ENCODE data around the gene TBX15.

The TBX15 gene

GRCh38 chr1:118990513-118991152 is 2.5 kb upstream of the TBX15 start:
- Histone ChIP-seq H3K9ac (ENCODE audit: low read length) (no peak overlapping the region), H3K4me3 (ENCODE audit: low read length) (no peak overlapping the region), H3K9me3 (ENCODE audit: control insufficient read depth, low read length) (no peaks in the 10 kb centered on the region), H3K4me1 (ENCODE audit: control insufficient read depth, insufficient read depth, low read length) (no peaks in the 10 kb centered on the region), H3K36me3 (ENCODE audit: control insufficient read depth, insufficient read depth, low read length, severe bottlenecking) (no peaks in the 10 kb centered on the region), H3K27me3 (replicated peaks; ENCODE audit: control insufficient read depth, insufficient read depth, low read length) (no peaks in the 10 kb centered on the region)
- no peak for DNase-seq (ENCODE audit: low read depth)

DNA sequence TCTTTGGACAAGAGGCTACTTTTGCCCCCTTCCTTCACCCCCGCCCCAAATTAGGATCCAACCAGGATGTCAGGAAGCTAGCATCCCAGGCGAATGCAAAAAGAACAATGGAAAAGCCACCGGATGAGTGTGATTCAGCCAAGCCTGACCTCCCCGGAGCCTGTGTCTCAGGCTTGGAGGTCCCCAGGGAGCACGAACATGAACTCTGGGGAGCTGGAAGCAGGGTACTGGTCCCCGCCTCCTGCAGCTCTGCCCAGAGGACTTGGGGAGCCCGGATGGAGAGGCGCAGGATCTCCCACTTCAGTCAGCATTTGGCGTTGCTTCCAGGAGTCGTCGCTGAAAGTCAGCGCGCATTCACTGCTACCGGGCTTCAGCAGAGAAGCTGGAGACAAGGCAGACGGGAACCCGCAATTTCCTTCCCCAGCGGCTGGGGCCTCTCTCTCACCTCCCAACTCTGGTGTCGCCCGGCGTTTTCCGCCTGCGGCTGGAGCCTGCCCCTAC is 1.8 kb upstream of the TBX15 start:
- DNase-seq (ENCODE audit: low read depth) = no peak
- Histone ChIP-seq H3K9ac (ENCODE audit: low read length) (peak overlapping the region; percentile 94), H3K9me3 (ENCODE audit: control insufficient read depth, low read length) (no peaks in the 10 kb centered on the region), H3K4me3 (ENCODE audit: low read length) (no peak overlapping the region), H3K27me3 (replicated peaks; ENCODE audit: control insufficient read depth, insufficient read depth, low read length) (no peaks in the 10 kb centered on the region), H3K36me3 (ENCODE audit: control insufficient read depth, insufficient read depth, low read length, severe bottlenecking) (no peaks in the 10 kb centered on the region), H3K4me1 (ENCODE audit: control insufficient read depth, insufficient read depth, low read length) (peaks cover 4% of the 10 kb centered on the region)

DNA sequence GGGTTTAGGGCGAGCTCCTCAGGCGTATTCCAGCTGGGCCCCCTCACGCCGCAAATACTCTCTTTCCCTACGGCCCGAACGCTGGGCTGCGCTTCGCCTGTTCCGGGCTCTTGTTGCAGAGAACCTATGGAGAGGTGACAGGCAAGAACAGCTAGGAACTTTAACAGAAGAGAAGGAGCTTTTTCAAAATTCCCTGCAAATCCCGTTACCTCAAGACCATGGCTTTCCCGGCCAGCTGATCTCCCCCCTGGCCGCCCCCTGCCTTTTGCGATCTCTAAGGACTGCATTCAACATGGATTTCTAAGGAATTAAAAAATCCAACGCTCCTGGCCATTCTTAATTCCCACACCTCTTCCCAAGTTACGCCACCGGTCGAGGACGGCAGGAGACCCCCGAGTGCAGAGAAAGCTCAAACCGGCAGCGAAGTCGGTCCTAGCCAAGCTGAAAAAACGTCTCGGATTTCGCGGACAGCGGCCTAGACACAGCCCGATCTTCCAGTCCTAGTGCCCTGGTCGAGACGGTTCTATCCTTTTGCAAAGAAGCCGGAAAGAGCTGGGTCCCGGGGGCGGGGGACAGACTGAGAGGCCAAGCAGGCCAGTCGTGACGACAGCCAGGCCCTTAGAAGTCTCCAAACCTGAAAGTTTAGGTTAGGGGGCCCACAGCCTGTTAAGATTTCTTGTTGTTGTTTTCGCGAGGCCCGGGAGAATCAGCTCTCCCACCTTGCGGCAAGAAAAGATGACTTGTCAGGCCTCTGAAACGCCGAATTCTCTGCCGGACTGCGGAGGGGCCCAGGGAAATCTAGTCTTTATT is 1.1 kb upstream of the TBX15 start:
- H3K4me1 ChIP-seq (ENCODE audit: control insufficient read depth, insufficient read depth, low read length) = peaks cover 6% of the 10 kb centered on the region
- no peak for DNase-seq (ENCODE audit: low read depth)
- H3K9me3 ChIP-seq (ENCODE audit: control insufficient read depth, low read length) = no peaks in the 10 kb centered on the region
- H3K4me3 ChIP-seq (ENCODE audit: low read length) = peak overlapping the region; percentile 96
- no peaks in the 10 kb centered on the region for H3K36me3 ChIP-seq (ENCODE audit: control insufficient read depth, insufficient read depth, low read length, severe bottlenecking)
- no peaks in the 10 kb centered on the region for H3K27me3 ChIP-seq (replicated peaks; ENCODE audit: control insufficient read depth, insufficient read depth, low read length)
- peak overlapping the region; percentile 94 for H3K9ac ChIP-seq (ENCODE audit: low read length)

DNA sequence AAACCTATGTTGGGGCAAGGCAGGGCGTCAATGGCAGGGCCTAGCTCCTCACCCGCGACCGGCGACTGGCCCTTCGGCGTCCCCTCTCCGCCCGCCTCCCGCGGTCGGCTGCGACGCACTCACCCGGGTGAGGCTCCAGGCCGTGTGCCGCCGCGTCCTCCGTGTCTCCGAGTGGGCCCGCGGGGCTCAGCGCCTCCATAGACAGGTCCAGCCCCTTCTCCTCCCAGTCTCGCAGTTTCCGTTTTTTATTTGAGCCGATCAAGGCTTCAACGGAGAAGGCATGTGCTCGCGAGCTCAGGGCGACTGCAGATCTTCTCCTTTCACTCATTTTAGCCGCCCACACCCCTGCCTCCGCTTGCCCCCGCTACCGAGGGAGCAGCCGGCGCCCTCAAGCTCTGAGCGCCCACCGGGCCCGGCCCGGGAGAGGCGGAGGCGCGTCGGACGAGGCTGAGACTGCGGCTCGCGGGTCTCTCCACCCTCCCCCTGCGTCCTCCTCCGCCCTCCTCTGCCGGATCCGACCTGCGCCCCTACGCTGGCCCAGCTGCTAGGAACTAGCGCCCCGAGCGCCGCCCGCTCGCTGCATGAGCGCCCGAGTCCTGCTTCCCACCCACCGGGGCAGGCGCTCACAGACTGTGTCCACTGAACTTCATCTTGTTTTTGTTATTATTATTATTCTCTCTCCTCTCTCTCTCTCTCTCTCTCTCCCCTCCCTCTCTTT is 516 bp downstream of the TBX15 start:
- peak; percentile 35 for DNase-seq (ENCODE audit: low read depth)
- no peaks in the 10 kb centered on the region for H3K36me3 ChIP-seq (ENCODE audit: control insufficient read depth, insufficient read depth, low read length, severe bottlenecking)
- no peaks in the 10 kb centered on the region for H3K27me3 ChIP-seq (replicated peaks; ENCODE audit: control insufficient read depth, insufficient read depth, low read length)

GRCh38 chr1:118986555-118987467 is 1.3 kb downstream of the TBX15 start:
- H3K4me1 ChIP-seq (ENCODE audit: control insufficient read depth, insufficient read depth, low read length) = peaks cover 14% of the 10 kb centered on the region
- no peaks in the 10 kb centered on the region for H3K36me3 ChIP-seq (ENCODE audit: control insufficient read depth, insufficient read depth, low read length, severe bottlenecking)
- H3K9ac ChIP-seq (ENCODE audit: low read length) = peak overlapping the region; percentile 94
- no peaks in the 10 kb centered on the region for H3K27me3 ChIP-seq (replicated peaks; ENCODE audit: control insufficient read depth, insufficient read depth, low read length)
- no peak for DNase-seq (ENCODE audit: low read depth)
- no peaks in the 10 kb centered on the region for H3K9me3 ChIP-seq (ENCODE audit: control insufficient read depth, low read length)
- peak overlapping the region; percentile 96 for H3K4me3 ChIP-seq (ENCODE audit: low read length)

More for the DNA sequence above, 516 bp downstream of the TBX15 start:
- Histone ChIP-seq H3K9me3 (ENCODE audit: control insufficient read depth, low read length) (no peaks in the 10 kb centered on the region), H3K4me1 (ENCODE audit: control insufficient read depth, insufficient read depth, low read length) (peaks cover 14% of the 10 kb centered on the region), H3K4me3 (ENCODE audit: low read length) (peak overlapping the region; percentile 96), H3K9ac (ENCODE audit: low read length) (peak overlapping the region; percentile 94)

DNA sequence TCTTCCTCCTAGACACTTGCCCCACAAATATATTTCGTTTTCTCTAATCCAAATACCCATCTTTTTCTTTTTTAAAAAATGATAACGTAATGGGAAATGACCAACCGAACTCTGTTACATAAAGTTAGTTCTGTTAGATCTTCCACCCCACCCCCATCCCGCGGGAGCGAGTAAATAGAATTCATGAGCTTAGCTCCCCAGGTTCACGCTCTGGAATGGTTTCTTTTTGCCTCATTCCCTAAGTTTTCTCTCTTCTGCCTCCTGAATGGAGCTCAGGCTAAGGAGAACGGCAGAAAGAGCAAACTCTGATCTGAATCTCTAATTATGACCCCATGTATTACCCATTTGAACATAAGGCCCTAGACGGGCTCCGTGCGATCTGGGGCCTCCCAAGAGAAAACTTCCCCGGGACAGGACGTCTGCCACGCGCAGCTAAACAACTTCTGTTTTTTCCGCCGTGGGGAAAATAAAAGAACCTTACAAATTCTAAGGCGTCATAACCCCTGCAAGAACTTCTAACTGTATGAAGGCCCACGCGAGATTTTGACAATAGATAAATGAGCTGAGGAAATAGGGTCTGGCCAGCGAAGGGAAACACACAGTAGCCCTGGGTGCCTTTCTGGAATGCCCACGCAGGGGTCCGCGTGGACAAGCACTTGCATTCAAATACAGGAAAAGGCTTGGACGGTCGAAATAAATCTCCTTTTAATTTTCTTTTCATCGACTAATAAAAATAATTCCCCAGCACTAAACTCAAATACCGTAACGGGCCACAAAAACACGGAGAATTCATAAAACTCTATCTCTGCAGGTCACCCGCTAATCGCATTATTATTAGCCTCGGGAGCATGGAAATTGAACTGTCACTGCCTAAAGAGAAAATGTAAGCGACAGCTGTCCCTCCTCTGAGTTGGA is 2.2 kb downstream of the TBX15 start:
- Histone ChIP-seq H3K27me3 (replicated peaks; ENCODE audit: control insufficient read depth, insufficient read depth, low read length) (no peaks in the 10 kb centered on the region), H3K9ac (ENCODE audit: low read length) (peak overlapping the region; percentile 94), H3K4me1 (ENCODE audit: control insufficient read depth, insufficient read depth, low read length) (peaks cover 14% of the 10 kb centered on the region), H3K9me3 (ENCODE audit: control insufficient read depth, low read length) (no peaks in the 10 kb centered on the region), H3K4me3 (ENCODE audit: low read length) (peak overlapping the region; percentile 96), H3K36me3 (ENCODE audit: control insufficient read depth, insufficient read depth, low read length, severe bottlenecking) (no peaks in the 10 kb centered on the region)
- DNase-seq (ENCODE audit: low read depth) = no peak

DNA sequence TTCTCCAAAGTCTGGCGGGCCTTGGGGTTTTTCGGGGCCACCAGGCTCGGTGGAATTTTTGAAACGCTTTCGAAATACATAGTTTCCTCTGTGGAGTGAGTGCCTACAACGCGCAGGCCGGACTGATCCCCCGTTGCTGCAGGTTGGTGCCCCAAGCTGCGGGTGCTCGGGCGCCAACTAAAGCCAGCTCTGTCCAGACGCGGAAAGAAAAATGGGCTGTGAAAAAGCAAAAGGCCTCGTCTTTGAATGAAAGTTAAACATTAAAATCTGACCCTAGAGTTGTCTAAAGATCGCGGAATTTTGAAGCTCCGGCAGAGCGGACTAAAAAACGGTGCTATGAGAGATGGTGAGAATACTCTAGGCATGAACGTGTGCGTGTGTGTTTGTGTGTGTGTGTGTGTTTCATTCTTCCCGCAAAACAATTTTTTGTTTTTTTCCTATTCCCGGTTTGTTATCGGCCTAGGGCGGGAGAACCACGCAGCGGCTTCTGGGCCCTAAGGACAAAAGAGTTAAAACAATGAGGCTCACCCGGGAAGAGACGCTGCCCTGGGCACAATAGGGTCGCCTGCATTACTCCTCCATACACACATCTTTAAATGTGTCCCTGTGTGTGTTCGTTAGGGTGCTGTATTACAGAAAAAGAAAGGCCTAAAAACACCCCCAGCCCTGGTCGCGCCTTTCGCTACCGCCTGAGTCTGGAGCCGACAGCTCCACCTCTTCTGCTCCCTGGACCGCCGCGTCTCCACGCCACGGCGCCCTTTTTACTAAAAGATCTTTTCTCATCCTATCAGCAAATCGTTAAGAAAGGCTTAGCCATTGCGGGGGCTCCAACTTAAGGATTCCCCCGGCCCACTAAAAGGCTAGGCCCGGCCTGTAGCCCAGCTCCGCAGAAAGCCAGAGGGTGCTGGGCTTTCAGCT is 3.2 kb downstream of the TBX15 start:
- no peaks in the 10 kb centered on the region for H3K9me3 ChIP-seq (ENCODE audit: control insufficient read depth, low read length)
- peak overlapping the region; percentile 94 for H3K9ac ChIP-seq (ENCODE audit: low read length)
- no peak for DNase-seq (ENCODE audit: low read depth)
- no peaks in the 10 kb centered on the region for H3K36me3 ChIP-seq (ENCODE audit: control insufficient read depth, insufficient read depth, low read length, severe bottlenecking)
- H3K4me1 ChIP-seq (ENCODE audit: control insufficient read depth, insufficient read depth, low read length) = peaks cover 14% of the 10 kb centered on the region
- H3K4me3 ChIP-seq (ENCODE audit: low read length) = peak overlapping the region; percentile 96
- no peaks in the 10 kb centered on the region for H3K27me3 ChIP-seq (replicated peaks; ENCODE audit: control insufficient read depth, insufficient read depth, low read length)

GRCh38 chr1:118984086-118984721 is 3.9 kb downstream of the TBX15 start:
- Histone ChIP-seq H3K4me3 (ENCODE audit: low read length) (peak overlapping the region; percentile 96), H3K9me3 (ENCODE audit: control insufficient read depth, low read length) (no peaks in the 10 kb centered on the region), H3K9ac (ENCODE audit: low read length) (peak overlapping the region; percentile 94), H3K4me1 (ENCODE audit: control insufficient read depth, insufficient read depth, low read length) (peaks cover 14% of the 10 kb centered on the region), H3K27me3 (replicated peaks; ENCODE audit: control insufficient read depth, insufficient read depth, low read length) (no peaks in the 10 kb centered on the region), H3K36me3 (ENCODE audit: control insufficient read depth, insufficient read depth, low read length, severe bottlenecking) (no peaks in the 10 kb centered on the region)
- DNase-seq (ENCODE audit: low read depth) = no peak

DNA sequence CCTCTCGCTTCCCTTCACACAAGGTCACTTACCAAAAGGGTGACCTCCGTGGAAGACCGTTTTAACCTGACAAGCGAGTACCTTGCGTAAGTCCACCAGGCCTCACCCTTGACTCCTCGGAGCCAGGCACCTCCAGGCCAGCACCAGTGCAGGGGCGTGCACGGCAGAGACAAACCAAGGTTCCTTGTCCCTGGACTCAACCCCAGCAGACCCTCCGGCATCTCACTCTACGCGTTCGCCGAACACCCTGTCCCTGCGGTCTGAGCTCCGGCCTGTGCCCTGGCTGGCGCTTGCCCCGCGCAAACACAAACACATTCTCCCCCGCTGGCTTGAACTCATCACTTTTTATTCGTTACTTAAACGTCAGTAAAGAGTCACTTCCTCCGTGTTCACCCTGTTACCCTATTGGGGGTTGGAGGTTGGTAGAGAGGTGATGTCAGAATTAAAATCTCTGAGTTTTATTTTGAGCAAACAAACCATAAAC is 4.5 kb downstream of the TBX15 start:
- H3K36me3 ChIP-seq (ENCODE audit: control insufficient read depth, insufficient read depth, low read length, severe bottlenecking) = no peaks in the 10 kb centered on the region
- peak overlapping the region; percentile 94 for H3K9ac ChIP-seq (ENCODE audit: low read length)
- H3K4me1 ChIP-seq (ENCODE audit: control insufficient read depth, insufficient read depth, low read length) = peaks cover 14% of the 10 kb centered on the region
- no peaks in the 10 kb centered on the region for H3K27me3 ChIP-seq (replicated peaks; ENCODE audit: control insufficient read depth, insufficient read depth, low read length)
- no peak for DNase-seq (ENCODE audit: low read depth)
- H3K9me3 ChIP-seq (ENCODE audit: control insufficient read depth, low read length) = no peaks in the 10 kb centered on the region
- peak overlapping the region; percentile 96 for H3K4me3 ChIP-seq (ENCODE audit: low read length)
